Lower leg skin (tissue), 4 donors: ENCODE results near the gene MOB3A. TPM values are rescaled to one million over a fixed set of nuclear protein-coding genes. Genes with fewer than 3 reads are reported as not detected.

ENCODE experiments used
- DNase-seq, 2 donors: peaks; one replicate each; pipeline ENCODE4 v3.0.0-alpha.2; 2019; ENCODE audit warnings: low spot score in 2 of 2
- H3K4me3 ChIP-seq: fragments of 200-600 bp; sonication (generic); 2 replicates; pipeline ENCODE4 v1.5.1; 2017; ENCODE audit warnings: mild to moderate bottlenecking, low read depth; ENCODE audit not compliant: poor library complexity, severe bottlenecking
- CTCF ChIP-seq, 3 donors: fragments of 450-650 bp; IDR thresholded peaks; one replicate each; pipeline ENCODE4 v1.5.1; 2016; ENCODE audit warnings: antibody characterized with exemption in 3 of 3, mild to moderate bottlenecking in 3 of 3, moderate library complexity in 2 of 3
- POLR2A ChIP-seq, 2 donors: fragments of 450-650 bp; IDR thresholded peaks; one replicate each; pipeline ENCODE4 v1.6.1; 2016 to 2017; ENCODE audit warnings: antibody characterized with exemption in 2 of 2, mild to moderate bottlenecking in 1 of 2, moderate library complexity in 1 of 2
- WGBS, 2 donors: methylation state at CpG; one replicate each; pipeline ENCODE4 v1.1.5; 2018; 5-methylcytosine and 5-hydroxymethylcytosine counted together
- intact Hi-C: fragments of 100-400 bp; cut with DNase I; formaldehyde crosslinking; loops from one replicate; pipeline ENCODE4 v1.15.0; 2023; ENCODE audit warnings: low total_unique reads
- total RNA-seq, 4 donors: library from RNA; depleted of rRNA; stranded (reverse); fragments of >200 nt; gene quantifications; one replicate each; pipeline ENCODE4 v1.1.0, GENCODE V29; 2016

MOB3A gene
- total RNA-seq, 4 donors from 2014 or later: 26.4 to 46.0 (median 34.5) TPM

- no peak for DNase-seq
- H3K4me3 ChIP-seq: no peak overlapping the region
- no peak for TF ChIP-seq POLR2A (IDR thresholded peaks at IDR 0.05)
- no peak for TF ChIP-seq CTCF (IDR thresholded peaks at IDR 0.05)
- intact Hi-C loops: loop anchor here (5.0 kb wide), 2 partner anchors 53 to 143 kb away; partner anchors contain the start of gene BTBD2
- 65 to 68% methylated on average over 10 of the region's 10 CpGs for WGBS, 2 donors
Observed at GRCh38 chr19:2070436-2070827, 25.7 kb downstream of the MOB3A start.

- DNase-seq: no peak
- no peak overlapping the region for H3K4me3 ChIP-seq
- WGBS, 2 donors: 66 to 69% methylated on average over 31 to 38 of the region's 38 CpGs
- no peak for TF ChIP-seq CTCF (IDR thresholded peaks at IDR 0.05)
- TF ChIP-seq POLR2A (IDR thresholded peaks at IDR 0.05): no peak
- intact Hi-C loops: no loop called here
Observed at GRCh38 chr19:2064788-2065524, 31.2 kb downstream of the MOB3A start.

- TF ChIP-seq CTCF (IDR thresholded peaks at IDR 0.05) (no peak), POLR2A (IDR thresholded peaks at IDR 0.05) (no peak)
- no peak for DNase-seq
- WGBS, 2 donors: 69 to 72% methylated on average over 9 to 13 of the region's 13 CpGs
- H3K4me3 ChIP-seq: no peak overlapping the region
- intact Hi-C loops: no loop called here
Observed at GRCh38 chr19:2064395-2064787, 31.7 kb downstream of the MOB3A start.

- TF ChIP-seq CTCF (IDR thresholded peaks at IDR 0.05) (no peak), POLR2A (IDR thresholded peaks at IDR 0.05) (no peak)
- DNase-seq: no peak
- H3K4me3 ChIP-seq: no peak overlapping the region
- 80 to 82% methylated on average over 8 of the region's 8 CpGs for WGBS, 2 donors
- intact Hi-C loops: no loop called here
Observed at GRCh38 chr19:2063824-2064223, 32.3 kb downstream of the MOB3A start.

- 87% methylated on average over 9 of the region's 9 CpGs for WGBS, 2 donors
- intact Hi-C loops: no loop called here
- no peak for TF ChIP-seq POLR2A (IDR thresholded peaks at IDR 0.05)
- no peak for TF ChIP-seq CTCF (IDR thresholded peaks at IDR 0.05)
- no peak for DNase-seq
- no peak overlapping the region for H3K4me3 ChIP-seq
Observed at GRCh38 chr19:2062770-2063169, 33.4 kb downstream of the MOB3A start.

- no peak for DNase-seq
- intact Hi-C loops: no loop called here
- 56 to 59% methylated on average over 10 of the region's 10 CpGs for WGBS, 2 donors
- TF ChIP-seq CTCF (IDR thresholded peaks at IDR 0.05): no peak
- TF ChIP-seq POLR2A (IDR thresholded peaks at IDR 0.05): no peak
- H3K4me3 ChIP-seq: no peak overlapping the region
Observed at GRCh38 chr19:2062389-2062729, 33.8 kb downstream of the MOB3A start.
